ENCODE measurements around the gene IDI2. TPM values are rescaled to one million over a fixed set of nuclear protein-coding genes. Genes with fewer than 3 reads are reported as not detected.

The IDI2 gene
- polyA plus RNA-seq, 2 of the 4 experiments (the other 2 are of a cell fraction), result not detected

DNA sequence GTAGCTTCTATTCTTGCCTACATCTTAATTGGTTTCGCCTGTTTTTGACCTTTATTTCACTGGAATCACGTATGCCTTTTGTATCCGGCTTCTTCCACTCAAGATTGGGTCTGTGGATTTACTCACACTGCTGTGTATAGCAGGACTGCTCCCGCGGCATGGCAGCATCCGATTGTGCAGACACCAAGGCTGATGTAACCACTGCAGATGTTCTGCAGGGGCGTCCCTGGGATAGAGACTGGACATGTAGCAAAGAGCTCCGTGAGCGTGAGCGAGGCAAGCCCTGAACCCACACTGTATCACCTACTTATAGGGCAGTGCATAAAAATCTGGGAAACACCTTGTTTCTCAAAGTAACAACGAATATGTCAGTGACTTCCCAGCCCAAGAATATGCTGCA, 11.4 kb upstream of the IDI2 start:
- Histone ChIP-seq H3K4me1 (no peaks in the 10 kb centered on the region), H3K4me2 (no peak overlapping the region), H3K27ac (no peak overlapping the region), H3K4me3 (no peak overlapping the region), H3K9me3 (no peaks in the 10 kb centered on the region)
- TF ChIP-seq EHF (CRISPR knock-in tag; IDR thresholded peaks at IDR 0.05), result no peak
- no peak for TF ChIP-seq EHMT2 (IDR thresholded peaks at IDR 0.05; ENCODE audit: low read depth)
- no peak for TF ChIP-seq RARB (CRISPR knock-in tag; IDR thresholded peaks at IDR 0.05)
- FAIRE-seq, result no peak
- ChIA-PET CTCF (interaction anchor here (1.5 to 2.9 kb wide), 4 partner anchors 11 to 48 kb away, joined by 3 to 6 read pairs (median 4); partner anchors contain the start of gene WDR37), POLR2A (interaction anchor here (3.1 kb wide), 1 partner anchor 12 kb away, joined by 13 read pairs; the partner anchor contains the start of gene IDI1)
- DNase-seq (ENCODE audit: low read depth in 1 of 2, low spot score in 1 of 2), result no peak
- 87% methylated on average over 11 of the region's 11 CpGs for WGBS (ENCODE audit: missing lambda C conversion rate)
- peak in 1 of 2 experiments; percentile 51; a peak in 3 of 6 replicates for ATAC-seq

DNA sequence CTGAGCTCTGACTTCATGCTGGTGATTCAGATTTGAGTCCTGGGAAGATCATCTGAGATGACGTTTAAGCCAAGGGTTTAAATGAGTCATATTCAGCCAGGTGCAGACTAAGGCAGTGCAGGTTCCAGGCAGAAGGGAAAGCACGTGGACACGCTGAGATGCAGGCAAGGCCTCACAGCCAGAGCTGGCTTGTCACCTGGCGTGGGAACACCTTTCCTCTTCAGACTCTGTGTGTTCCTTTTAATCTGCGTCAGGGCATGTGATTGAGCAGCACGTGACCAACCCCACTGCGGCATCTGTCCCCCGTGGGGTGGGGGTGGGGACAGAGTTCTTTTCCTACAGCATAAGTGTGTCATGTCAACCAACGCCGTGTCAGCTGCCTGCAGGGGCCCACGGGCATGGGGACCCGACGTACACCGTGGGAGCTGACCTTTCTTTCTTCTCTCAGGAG, 10.7 kb upstream of the IDI2 start:
- Histone ChIP-seq H3K9me3 (no peaks in the 10 kb centered on the region), H3K27ac (no peak overlapping the region), H3K4me2 (no peak overlapping the region), H3K4me1 (no peaks in the 10 kb centered on the region), H3K4me3 (no peak overlapping the region)
- DNase-seq (ENCODE audit: low read depth in 1 of 2, low spot score in 1 of 2) (peak; percentile 12 to 37), FAIRE-seq (no peak), ATAC-seq (peak; percentile 59 to 67)
- ChIA-PET POLR2A (interaction anchor here (3.1 kb wide), 1 partner anchor 13 kb away, joined by 13 read pairs; the partner anchor contains the start of gene IDI1), CTCF (interaction anchor here (1.2 to 2.9 kb wide), 5 partner anchors 9 to 47 kb away, joined by 3 to 6 read pairs (median 3); partner anchors contain the start of gene WDR37)
- WGBS (ENCODE audit: missing lambda C conversion rate), result 78% methylated on average over 13 of the region's 14 CpGs
- no peak for TF ChIP-seq MAZ (IDR thresholded peaks at IDR 0.05; ENCODE audit: borderline replicate concordance, low read depth, low read length)
- TF ChIP-seq FOSL2 (IDR thresholded peaks at IDR 0.05), result no peak
- TF ChIP-seq FOSL2 (CRISPR knock-in tag; IDR thresholded peaks at IDR 0.05), result peak; percentile 50; the same call in 1 of the 2 replicates

DNA sequence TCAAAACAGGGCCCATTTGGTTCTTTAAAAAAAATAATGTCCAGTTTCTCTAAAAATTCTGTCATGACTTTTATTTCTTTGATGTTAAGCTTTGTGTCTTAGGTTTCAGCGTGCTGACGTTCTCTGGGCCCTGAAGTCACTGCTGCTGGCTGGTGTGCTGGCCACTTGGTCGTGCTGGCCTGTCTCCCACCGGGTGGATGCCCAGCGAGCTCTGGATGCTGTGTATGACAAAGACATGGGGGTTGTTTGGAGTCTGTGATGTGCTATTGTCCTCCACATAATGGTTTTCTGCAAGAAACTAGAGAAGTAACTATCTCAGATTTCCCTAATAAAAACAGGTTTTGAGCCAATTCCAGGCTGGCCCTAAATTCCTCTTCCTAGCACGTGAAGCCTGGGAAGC, 9.5 kb upstream of the IDI2 start:
- TF ChIP-seq, protein P1, sequence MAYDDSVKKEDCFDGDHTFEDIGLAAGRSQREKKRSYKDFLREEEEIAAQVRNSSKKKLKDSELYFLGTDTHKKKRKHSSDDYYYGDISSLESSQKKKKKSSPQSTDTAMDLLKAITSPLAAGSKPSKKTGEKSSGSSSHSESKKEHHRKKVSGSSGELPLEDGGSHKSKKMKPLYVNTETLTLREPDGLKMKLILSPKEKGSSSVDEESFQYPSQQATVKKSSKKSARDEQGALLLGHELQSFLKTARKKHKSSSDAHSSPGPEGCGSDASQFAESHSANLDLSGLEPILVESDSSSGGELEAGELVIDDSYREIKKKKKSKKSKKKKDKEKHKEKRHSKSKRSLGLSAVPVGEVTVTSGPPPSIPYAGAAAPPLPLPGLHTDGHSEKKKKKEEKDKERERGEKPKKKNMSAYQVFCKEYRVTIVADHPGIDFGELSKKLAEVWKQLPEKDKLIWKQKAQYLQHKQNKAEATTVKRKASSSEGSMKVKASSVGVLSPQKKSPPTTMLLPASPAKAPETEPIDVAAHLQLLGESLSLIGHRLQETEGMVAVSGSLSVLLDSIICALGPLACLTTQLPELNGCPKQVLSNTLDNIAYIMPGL (CRISPR knock-in tag; IDR thresholded peaks at IDR 0.05; ENCODE audit: borderline replicate concordance), result no peak
- TF ChIP-seq POLR2AphosphoS2 (conservative IDR thresholded peaks at IDR 0.05; ENCODE audit: low read length) (no peak), ZNF302 (CRISPR knock-in tag; IDR thresholded peaks at IDR 0.05) (no peak), EHF (CRISPR knock-in tag; IDR thresholded peaks at IDR 0.05) (no peak), CBX2 (IDR thresholded peaks at IDR 0.05; ENCODE audit: borderline replicate concordance, low read depth) (no peak), FOSB (CRISPR knock-in tag; IDR thresholded peaks at IDR 0.05) (no peak), RFX5 (IDR thresholded peaks at IDR 0.05) (no peak), PHF8 (IDR thresholded peaks at IDR 0.05; ENCODE audit: borderline replicate concordance, low read depth) (no peak)
- TF ChIP-seq, protein P2, sequence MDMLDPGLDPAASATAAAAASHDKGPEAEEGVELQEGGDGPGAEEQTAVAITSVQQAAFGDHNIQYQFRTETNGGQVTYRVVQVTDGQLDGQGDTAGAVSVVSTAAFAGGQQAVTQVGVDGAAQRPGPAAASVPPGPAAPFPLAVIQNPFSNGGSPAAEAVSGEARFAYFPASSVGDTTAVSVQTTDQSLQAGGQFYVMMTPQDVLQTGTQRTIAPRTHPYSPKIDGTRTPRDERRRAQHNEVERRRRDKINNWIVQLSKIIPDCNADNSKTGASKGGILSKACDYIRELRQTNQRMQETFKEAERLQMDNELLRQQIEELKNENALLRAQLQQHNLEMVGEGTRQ (IDR thresholded peaks at IDR 0.05), result no peak
- TF ChIP-seq, protein P3, sequence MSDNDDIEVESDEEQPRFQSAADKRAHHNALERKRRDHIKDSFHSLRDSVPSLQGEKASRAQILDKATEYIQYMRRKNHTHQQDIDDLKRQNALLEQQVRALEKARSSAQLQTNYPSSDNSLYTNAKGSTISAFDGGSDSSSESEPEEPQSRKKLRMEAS (IDR thresholded peaks at IDR 0.05), result no peak
- FAIRE-seq (no peak), DNase-seq (ENCODE audit: low read depth in 1 of 2, low spot score in 1 of 2) (no peak), ATAC-seq (no peak)
- Histone ChIP-seq H3K9me3 (no peaks in the 10 kb centered on the region), H3K4me2 (no peak overlapping the region), H3K4me1 (no peaks in the 10 kb centered on the region), H3K27ac (no peak overlapping the region), H3K4me3 (no peak overlapping the region)
- POLR2A ChIA-PET, result interaction anchor here (0.7 to 3.1 kb wide), 2 partner anchors 14 to 47 kb away, joined by 3 to 13 read pairs; partner anchors contain the start of genes GTPBP4 and IDI1
- 91% methylated on average over 6 of the region's 6 CpGs for WGBS (ENCODE audit: missing lambda C conversion rate)
- CTCF ChIA-PET, result interaction anchor here (2.0 to 2.1 kb wide), 2 partner anchors 16 to 36 kb away, joined by 5 to 6 read pairs; no protein-coding TSS in a partner anchor

DNA sequence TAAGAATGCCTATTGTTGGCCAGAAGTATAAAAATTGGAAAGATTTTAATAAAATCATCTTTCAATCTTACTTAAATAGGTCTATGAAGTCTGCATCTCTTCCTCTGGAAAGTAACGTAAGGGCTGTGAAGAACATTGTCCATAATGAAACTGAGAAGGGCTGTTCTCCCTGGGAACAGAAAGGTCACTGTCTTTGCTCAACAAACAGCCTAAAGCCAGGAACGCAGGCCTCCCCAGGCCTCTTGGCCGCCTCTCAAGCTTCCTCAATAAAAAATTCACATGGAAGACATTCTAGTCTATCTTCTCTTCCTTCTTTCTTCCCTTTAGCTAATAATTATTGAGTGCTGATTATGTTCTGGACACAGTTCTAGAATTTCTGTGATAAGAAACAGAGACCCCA, 9.1 kb upstream of the IDI2 start:
- FAIRE-seq (no peak), DNase-seq (ENCODE audit: low read depth in 1 of 2, low spot score in 1 of 2) (no peak), ATAC-seq (no peak)
- Histone ChIP-seq H3K9me3 (no peaks in the 10 kb centered on the region), H3K4me3 (no peak overlapping the region), H3K27ac (no peak overlapping the region), H3K4me2 (no peak overlapping the region), H3K4me1 (no peaks in the 10 kb centered on the region)
- WGBS (ENCODE audit: missing lambda C conversion rate), result 91% methylated on average over 3 of the region's 3 CpGs
- CTCF ChIA-PET, result interaction anchor here (2.1 kb wide), 1 partner anchor 35 kb away, joined by 5 read pairs; no protein-coding TSS in a partner anchor
- POLR2A ChIA-PET, result interaction anchor here (3.1 kb wide), 1 partner anchor 14 kb away, joined by 13 read pairs; the partner anchor contains the start of gene IDI1
- TF ChIP-seq, protein P4, sequence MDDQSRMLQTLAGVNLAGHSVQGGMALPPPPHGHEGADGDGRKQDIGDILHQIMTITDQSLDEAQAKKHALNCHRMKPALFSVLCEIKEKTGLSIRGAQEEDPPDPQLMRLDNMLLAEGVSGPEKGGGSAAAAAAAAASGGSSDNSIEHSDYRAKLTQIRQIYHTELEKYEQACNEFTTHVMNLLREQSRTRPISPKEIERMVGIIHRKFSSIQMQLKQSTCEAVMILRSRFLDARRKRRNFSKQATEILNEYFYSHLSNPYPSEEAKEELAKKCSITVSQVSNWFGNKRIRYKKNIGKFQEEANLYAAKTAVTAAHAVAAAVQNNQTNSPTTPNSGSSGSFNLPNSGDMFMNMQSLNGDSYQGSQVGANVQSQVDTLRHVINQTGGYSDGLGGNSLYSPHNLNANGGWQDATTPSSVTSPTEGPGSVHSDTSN (IDR thresholded peaks at IDR 0.05), result no peak
- no peak for TF ChIP-seq ZC3H11A (IDR thresholded peaks at IDR 0.05)
- no peak for TF ChIP-seq KDM1A (IDR thresholded peaks at IDR 0.05; ENCODE audit: low read depth)
- no peak for TF ChIP-seq MAFK (IDR thresholded peaks at IDR 0.05; ENCODE audit: partially characterized antibody)
- no peak for TF ChIP-seq HOXA7 (CRISPR knock-in tag; IDR thresholded peaks at IDR 0.05)
- TF ChIP-seq HOXB13 (CRISPR knock-in tag; IDR thresholded peaks at IDR 0.05; ENCODE audit: low read depth), result no peak
- TF ChIP-seq FOSL2 (IDR thresholded peaks at IDR 0.05), result no peak
- no peak for TF ChIP-seq FOSL2 (CRISPR knock-in tag; IDR thresholded peaks at IDR 0.05)
- TF ChIP-seq, protein P2 (IDR thresholded peaks at IDR 0.05), result no peak
- no peak for TF ChIP-seq NFE2L2 (conservative IDR thresholded peaks at IDR 0.05; ENCODE audit: low read length)
- TF ChIP-seq CBX8 (IDR thresholded peaks at IDR 0.05), result no peak
- TF ChIP-seq, protein P5, sequence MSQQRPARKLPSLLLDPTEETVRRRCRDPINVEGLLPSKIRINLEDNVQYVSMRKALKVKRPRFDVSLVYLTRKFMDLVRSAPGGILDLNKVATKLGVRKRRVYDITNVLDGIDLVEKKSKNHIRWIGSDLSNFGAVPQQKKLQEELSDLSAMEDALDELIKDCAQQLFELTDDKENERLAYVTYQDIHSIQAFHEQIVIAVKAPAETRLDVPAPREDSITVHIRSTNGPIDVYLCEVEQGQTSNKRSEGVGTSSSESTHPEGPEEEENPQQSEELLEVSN (IDR thresholded peaks at IDR 0.05; ENCODE audit: borderline replicate concordance, low read depth), result no peak
- no peak for TF ChIP-seq RCOR1 (IDR thresholded peaks at IDR 0.05; ENCODE audit: low read depth, low read length)
- TF ChIP-seq ZNF302 (CRISPR knock-in tag; IDR thresholded peaks at IDR 0.05), result no peak

All from A549 (cell line).